Activated CD4-positive, alpha-beta T cell treated with anti-CD3 and anti-CD28 coated beads, Interleukin-10, Interleukin-2, amounts not matched to agents 100 ng/mL and 50 ng/mL, durations not matched to agents 16 hours and 8 hours (primary cell): ENCODE measurements around the gene KCNQ1.

ENCODE experiments used
- DNase-seq: peaks from one replicate; pipeline ENCODE4 v3.0.0-alpha.2; 2020

The KCNQ1 gene

GRCh38 chr11:2860636-2861035 lies 415.8 kb downstream of the KCNQ1 start:
- DNase-seq, result peak; percentile 13

GRCh38 chr11:2862395-2863275 lies 417.8 kb downstream of the KCNQ1 start:
- DNase-seq, result no peak

- no peak for DNase-seq
Observed at GRCh38 chr11:2863276-2863618, 418.4 kb downstream of the KCNQ1 start.

GRCh38 chr11:2864901-2865300 lies 420.1 kb downstream of the KCNQ1 start:
- DNase-seq, result no peak

- no peak for DNase-seq
Observed at GRCh38 chr11:2865922-2866577, 421.2 kb downstream of the KCNQ1 start.

- DNase-seq, result no peak
Observed at GRCh38 chr11:2867142-2867541, 422.3 kb downstream of the KCNQ1 start.

- DNase-seq, result no peak
Observed at GRCh38 chr11:2867722-2868505, 423.1 kb downstream of the KCNQ1 start.

GRCh38 chr11:2868506-2869133 lies 423.8 kb downstream of the KCNQ1 start:
- no peak for DNase-seq

GRCh38 chr11:2869134-2869526 lies 424.3 kb downstream of the KCNQ1 start:
- no peak for DNase-seq

GRCh38 chr11:2869561-2870427 lies 425.0 kb downstream of the KCNQ1 start:
- no peak for DNase-seq

- no peak for DNase-seq
Observed at GRCh38 chr11:2870460-2870859, 425.7 kb downstream of the KCNQ1 start.

- DNase-seq, result no peak
Observed at GRCh38 chr11:2870969-2871680, 426.3 kb downstream of the KCNQ1 start.

GRCh38 chr11:2874963-2875362 lies 430.2 kb downstream of the KCNQ1 start:
- no peak for DNase-seq

- no peak for DNase-seq
Observed at GRCh38 chr11:2877474-2877873, 432.7 kb downstream of the KCNQ1 start.

- no peak for DNase-seq
Observed at GRCh38 chr11:2878782-2879181, 434.0 kb downstream of the KCNQ1 start.

- DNase-seq, result no peak
Observed at GRCh38 chr11:2880646-2881045, 435.8 kb downstream of the KCNQ1 start.

GRCh38 chr11:2881076-2881980 lies 436.5 kb downstream of the KCNQ1 start:
- no peak for DNase-seq

GRCh38 chr11:2881981-2882375 lies 437.2 kb downstream of the KCNQ1 start:
- no peak for DNase-seq

- no peak for DNase-seq
Observed at GRCh38 chr11:2882396-2883110, 437.7 kb downstream of the KCNQ1 start.

- DNase-seq, result no peak
Observed at GRCh38 chr11:2883640-2883978, 438.8 kb downstream of the KCNQ1 start.
